Loucy (cell line): ENCODE measurements around the gene AGAP1.

ENCODE experiments used
- H2AFZ ChIP-seq: fragments of 200-600 bp; sonication (generic); 2 replicates; pipeline ENCODE4 v1.6.0; 2016; ENCODE audit warnings: antibody characterized with exemption, mild to moderate bottlenecking, low read length, moderate library complexity
- H3F3A ChIP-seq: fragments of 200-600 bp; 2 replicates; pipeline ENCODE4 v1.6.0; 2016; ENCODE audit warnings: antibody characterized with exemption, low read depth, mild to moderate bottlenecking
- H3K27me3 ChIP-seq: fragments of 200-600 bp; sonication (generic); 2 replicates; pipeline ENCODE4 v1.6.1; 2014; ENCODE audit warnings: low read length, mild to moderate bottlenecking; ENCODE audit not compliant: insufficient read depth, poor library complexity, severe bottlenecking
- H3K36me3 ChIP-seq: fragments of 200-600 bp; sonication (generic); 2 replicates; pipeline ENCODE4 v1.6.1; 2016; ENCODE audit warnings: low read length; ENCODE audit not compliant: insufficient read depth
- H3K4me1 ChIP-seq: fragments of 200-600 bp; sonication (generic); 2 replicates; pipeline ENCODE4 v1.5.1; 2014; ENCODE audit warnings: low read length, mild to moderate bottlenecking; ENCODE audit not compliant: insufficient read depth, poor library complexity, severe bottlenecking
- H3K4me2 ChIP-seq: fragments of 200-600 bp; sonication (generic); 2 replicates; pipeline ENCODE4 v1.6.0; 2014; ENCODE audit warnings: antibody characterized with exemption, low read length, low read depth, mild to moderate bottlenecking; ENCODE audit not compliant: poor library complexity, severe bottlenecking
- H3K4me3 ChIP-seq: fragments of 200-600 bp; sonication (generic); 2 replicates; pipeline ENCODE4 v1.5.1; 2014; ENCODE audit warnings: low read length, mild to moderate bottlenecking, mixed read lengths; ENCODE audit not compliant: poor library complexity, severe bottlenecking
- H3K79me2 ChIP-seq: fragments of 200-600 bp; sonication (generic); 2 replicates; pipeline ENCODE4 v1.6.1; 2014; ENCODE audit warnings: low read length; ENCODE audit not compliant: insufficient read depth
- H3K9ac ChIP-seq: fragments of 200-600 bp; sonication (generic); 2 replicates; pipeline ENCODE4 v1.6.0; 2014; ENCODE audit warnings: mild to moderate bottlenecking, low read depth, low read length, moderate library complexity; ENCODE audit not compliant: poor library complexity, severe bottlenecking
- H3K9me2 ChIP-seq: fragments of 200-600 bp; sonication (generic); replicated peaks from 2 replicates; pipeline ENCODE4 v1.6.1; 2016; ENCODE audit warnings: low read depth, low read length, mixed read lengths
- H3K9me3 ChIP-seq: fragments of 200-600 bp; sonication (generic); 2 replicates; pipeline ENCODE4 v1.6.1; 2014; ENCODE audit warnings: mild to moderate bottlenecking, antibody characterized with exemption, low read length, low read depth; ENCODE audit not compliant: insufficient read depth
- H4K20me1 ChIP-seq: fragments of 200-600 bp; sonication (generic); 2 replicates; pipeline ENCODE4 v1.6.0; 2014; ENCODE audit warnings: antibody characterized with exemption, low read length, mild to moderate bottlenecking; ENCODE audit not compliant: insufficient read depth, poor library complexity, severe bottlenecking
- EZH2phosphoT487 ChIP-seq: fragments of 200-600 bp; IDR thresholded peaks from 2 replicates; pipeline ENCODE4 v1.6.1; 2018; ENCODE audit warnings: antibody characterized with exemption, mild to moderate bottlenecking, moderate library complexity, borderline replicate concordance
- TF ChIP-seq, protein P1 (sequence below): fragments of 200-600 bp; sonication (generic); conservative IDR thresholded peaks from 2 replicates; pipeline ENCODE4 v1.5.1; 2014; ENCODE audit warnings: mild to moderate bottlenecking, antibody characterized with exemption, low read length

Gene AGAP1

DNA sequence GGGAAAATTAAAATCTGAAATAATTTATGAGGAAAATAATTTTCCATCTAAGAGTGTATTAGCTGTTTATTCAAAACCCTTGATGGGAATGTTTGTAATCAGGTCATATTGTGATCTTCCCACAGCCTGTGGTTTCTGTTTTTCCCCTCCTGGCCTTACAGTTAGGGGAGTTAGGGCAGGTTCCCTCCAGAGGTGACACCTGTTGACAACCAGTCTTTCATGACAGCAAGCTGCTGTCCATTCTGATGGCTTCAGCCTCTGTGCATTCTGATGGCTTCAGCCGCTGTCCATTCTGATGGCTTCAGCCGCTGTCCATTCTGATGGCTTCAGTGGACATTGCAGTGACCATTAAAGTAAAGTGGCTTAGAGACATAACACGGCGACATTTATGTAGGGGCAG lies 346.1 kb downstream of the AGAP1 start:
- Histone ChIP-seq H2AFZ (no peak overlapping the region), H3F3A (no peaks in the 10 kb centered on the region), H3K4me3 (no peak overlapping the region), H3K9me2 (no peaks in the 10 kb centered on the region), H3K9ac (no peak overlapping the region), H3K4me2 (no peak overlapping the region), H3K79me2 (no peaks in the 10 kb centered on the region), H4K20me1 (no peaks in the 10 kb centered on the region), H3K36me3 (no peaks in the 10 kb centered on the region), H3K9me3 (no peaks in the 10 kb centered on the region), H3K27me3 (no peaks in the 10 kb centered on the region), H3K4me1 (no peaks in the 10 kb centered on the region)
- no peak for TF ChIP-seq EZH2phosphoT487
- TF ChIP-seq, protein P1, sequence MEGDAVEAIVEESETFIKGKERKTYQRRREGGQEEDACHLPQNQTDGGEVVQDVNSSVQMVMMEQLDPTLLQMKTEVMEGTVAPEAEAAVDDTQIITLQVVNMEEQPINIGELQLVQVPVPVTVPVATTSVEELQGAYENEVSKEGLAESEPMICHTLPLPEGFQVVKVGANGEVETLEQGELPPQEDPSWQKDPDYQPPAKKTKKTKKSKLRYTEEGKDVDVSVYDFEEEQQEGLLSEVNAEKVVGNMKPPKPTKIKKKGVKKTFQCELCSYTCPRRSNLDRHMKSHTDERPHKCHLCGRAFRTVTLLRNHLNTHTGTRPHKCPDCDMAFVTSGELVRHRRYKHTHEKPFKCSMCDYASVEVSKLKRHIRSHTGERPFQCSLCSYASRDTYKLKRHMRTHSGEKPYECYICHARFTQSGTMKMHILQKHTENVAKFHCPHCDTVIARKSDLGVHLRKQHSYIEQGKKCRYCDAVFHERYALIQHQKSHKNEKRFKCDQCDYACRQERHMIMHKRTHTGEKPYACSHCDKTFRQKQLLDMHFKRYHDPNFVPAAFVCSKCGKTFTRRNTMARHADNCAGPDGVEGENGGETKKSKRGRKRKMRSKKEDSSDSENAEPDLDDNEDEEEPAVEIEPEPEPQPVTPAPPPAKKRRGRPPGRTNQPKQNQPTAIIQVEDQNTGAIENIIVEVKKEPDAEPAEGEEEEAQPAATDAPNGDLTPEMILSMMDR: no peak

DNA sequence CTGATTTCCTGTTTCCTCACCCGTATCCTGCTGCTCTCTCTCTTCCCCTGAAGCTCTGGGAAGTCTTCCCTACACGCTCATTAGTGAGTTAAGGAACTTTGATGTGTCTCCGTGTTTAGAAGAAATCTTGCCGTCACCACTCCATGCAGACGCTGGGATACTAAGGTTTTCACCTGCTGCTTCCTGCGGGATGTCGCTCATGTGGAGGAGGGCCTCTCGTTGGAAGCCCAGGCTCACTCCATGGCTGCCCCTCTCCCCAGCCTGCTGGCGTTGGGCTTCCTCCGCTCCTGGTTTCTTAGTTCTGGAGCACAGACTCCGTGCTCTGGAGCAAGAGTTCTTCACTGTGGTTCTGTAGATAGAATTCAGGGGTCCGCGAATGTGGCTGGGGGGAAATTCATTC lies 348.0 kb downstream of the AGAP1 start:
- H3K36me3 ChIP-seq: no peaks in the 10 kb centered on the region
- no peak overlapping the region for H3K4me2 ChIP-seq
- no peaks in the 10 kb centered on the region for H3K9me2 ChIP-seq
- no peaks in the 10 kb centered on the region for H3F3A ChIP-seq
- H3K9me3 ChIP-seq: no peaks in the 10 kb centered on the region
- no peak overlapping the region for H3K9ac ChIP-seq
- H3K4me3 ChIP-seq: no peak overlapping the region
- H3K79me2 ChIP-seq: no peaks in the 10 kb centered on the region
- H4K20me1 ChIP-seq: no peaks in the 10 kb centered on the region
- H3K27me3 ChIP-seq: no peaks in the 10 kb centered on the region
- TF ChIP-seq EZH2phosphoT487: no peak
- H2AFZ ChIP-seq: no peak overlapping the region
- no peaks in the 10 kb centered on the region for H3K4me1 ChIP-seq

DNA sequence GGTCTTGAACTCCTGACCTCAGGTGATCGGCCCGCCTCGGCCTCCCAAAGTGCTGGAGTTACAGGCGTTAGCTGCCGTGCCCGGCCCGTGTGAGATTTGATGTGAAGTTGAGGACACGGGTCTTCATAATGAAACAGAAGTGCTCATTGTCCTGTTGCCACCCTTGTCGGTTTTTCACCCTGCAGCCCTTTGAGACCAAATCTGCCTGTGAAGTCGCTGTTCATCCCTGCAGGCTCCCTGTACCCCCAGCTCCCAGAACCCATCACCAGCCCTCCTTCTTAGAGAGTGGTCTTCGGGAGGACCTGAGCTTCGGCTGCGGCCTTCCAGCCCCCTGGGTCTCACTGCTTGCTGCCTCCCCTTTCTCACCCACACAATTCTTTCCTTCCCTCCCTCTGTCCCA lies 349.1 kb downstream of the AGAP1 start:
- Histone ChIP-seq H3K9me2 (no peaks in the 10 kb centered on the region), H4K20me1 (no peaks in the 10 kb centered on the region), H3K27me3 (no peaks in the 10 kb centered on the region), H3F3A (no peaks in the 10 kb centered on the region), H3K36me3 (no peaks in the 10 kb centered on the region), H3K4me1 (no peaks in the 10 kb centered on the region), H3K9ac (no peak overlapping the region), H3K9me3 (no peaks in the 10 kb centered on the region), H3K4me3 (no peak overlapping the region), H2AFZ (no peak overlapping the region), H3K79me2 (no peaks in the 10 kb centered on the region), H3K4me2 (no peak overlapping the region)
- TF ChIP-seq EZH2phosphoT487: no peak
- TF ChIP-seq, protein P1: no peak

DNA sequence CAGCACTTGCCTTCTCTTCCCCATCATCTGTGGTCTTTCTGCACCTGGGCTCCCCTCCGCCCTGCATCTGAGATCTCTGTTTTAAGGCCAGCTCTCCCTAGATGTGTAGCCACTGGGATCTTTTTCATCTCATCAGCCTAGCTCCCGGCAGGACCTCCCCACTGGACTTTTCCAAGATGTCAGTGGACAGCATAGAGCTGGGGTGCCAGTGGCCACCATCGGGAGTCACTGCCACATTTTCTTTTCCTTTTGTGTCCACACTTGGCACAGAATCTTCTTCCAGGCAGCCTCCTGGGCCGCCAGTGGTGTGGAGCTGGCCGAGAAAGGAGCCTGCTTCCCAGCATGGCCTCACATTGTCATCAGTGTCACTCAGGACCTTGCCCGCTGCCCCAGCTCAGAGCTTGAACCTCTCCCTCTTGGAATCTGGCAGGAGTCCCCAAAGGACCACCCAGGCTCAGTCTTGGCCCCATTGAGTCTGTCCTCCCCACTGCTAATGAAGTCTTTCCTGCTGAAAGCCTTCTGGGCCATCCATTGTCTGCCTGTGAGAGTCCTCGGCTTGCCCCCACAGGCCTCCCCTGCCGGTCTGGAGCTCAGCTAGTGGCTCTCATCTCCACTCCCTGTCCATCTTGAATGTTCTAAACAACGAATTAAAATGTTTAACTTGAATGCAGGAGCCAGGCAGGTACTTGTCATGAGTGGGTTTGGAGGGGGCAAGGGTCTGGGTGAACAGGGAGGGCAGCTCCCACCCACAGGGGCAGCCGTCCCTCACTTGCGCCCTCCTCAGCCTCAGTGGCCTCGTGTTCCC lies 349.9 kb downstream of the AGAP1 start:
- Histone ChIP-seq H2AFZ (no peak overlapping the region), H3K4me2 (no peak overlapping the region), H3K9ac (no peak overlapping the region), H4K20me1 (no peaks in the 10 kb centered on the region), H3K79me2 (no peaks in the 10 kb centered on the region), H3F3A (no peaks in the 10 kb centered on the region), H3K4me3 (no peak overlapping the region), H3K36me3 (no peaks in the 10 kb centered on the region), H3K9me2 (no peaks in the 10 kb centered on the region), H3K9me3 (no peaks in the 10 kb centered on the region), H3K4me1 (no peaks in the 10 kb centered on the region), H3K27me3 (no peaks in the 10 kb centered on the region)
- TF ChIP-seq EZH2phosphoT487: no peak
- TF ChIP-seq, protein P1: no peak
